LNCAP (cell line): ENCODE data around the gene GJA9.

Experiments
- TF ChIP-seq, protein P1 (sequence below): fragments of 450-650 bp; IDR thresholded peaks from 2 replicates; pipeline ENCODE4 v1.5.1; 2017; ENCODE audit warnings: mild to moderate bottlenecking

Gene GJA9

DNA sequence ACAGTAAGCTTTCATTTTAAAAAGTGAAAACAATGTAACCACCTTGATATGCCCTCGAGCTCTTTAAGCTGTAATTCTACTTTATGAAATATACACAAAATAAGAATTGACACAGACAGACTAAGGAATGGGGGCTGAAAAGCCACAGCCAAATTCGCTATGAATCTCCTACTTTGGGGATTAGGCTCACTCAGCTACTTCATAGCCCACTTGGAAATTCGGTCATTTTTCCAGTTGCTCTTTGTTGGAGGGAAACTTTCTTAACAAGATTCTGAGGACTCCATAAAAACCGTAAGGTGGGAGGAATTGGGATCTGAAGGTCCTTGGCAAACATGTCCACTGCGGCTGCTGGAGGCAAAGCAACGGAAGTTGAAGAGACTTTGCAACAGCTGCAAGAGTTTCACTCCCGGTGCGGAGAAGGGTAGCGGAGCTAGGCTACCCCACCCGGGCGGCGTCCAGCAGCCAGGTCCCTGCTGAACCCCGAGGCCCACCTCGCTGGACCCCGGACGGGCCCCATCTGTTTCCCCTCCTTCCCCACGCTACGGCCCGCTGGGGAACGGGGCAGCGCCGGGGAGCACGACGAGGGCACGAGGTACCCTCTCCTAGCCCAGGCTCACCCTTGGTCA, 8.9 kb downstream of the GJA9 start:
- TF ChIP-seq, protein P1, sequence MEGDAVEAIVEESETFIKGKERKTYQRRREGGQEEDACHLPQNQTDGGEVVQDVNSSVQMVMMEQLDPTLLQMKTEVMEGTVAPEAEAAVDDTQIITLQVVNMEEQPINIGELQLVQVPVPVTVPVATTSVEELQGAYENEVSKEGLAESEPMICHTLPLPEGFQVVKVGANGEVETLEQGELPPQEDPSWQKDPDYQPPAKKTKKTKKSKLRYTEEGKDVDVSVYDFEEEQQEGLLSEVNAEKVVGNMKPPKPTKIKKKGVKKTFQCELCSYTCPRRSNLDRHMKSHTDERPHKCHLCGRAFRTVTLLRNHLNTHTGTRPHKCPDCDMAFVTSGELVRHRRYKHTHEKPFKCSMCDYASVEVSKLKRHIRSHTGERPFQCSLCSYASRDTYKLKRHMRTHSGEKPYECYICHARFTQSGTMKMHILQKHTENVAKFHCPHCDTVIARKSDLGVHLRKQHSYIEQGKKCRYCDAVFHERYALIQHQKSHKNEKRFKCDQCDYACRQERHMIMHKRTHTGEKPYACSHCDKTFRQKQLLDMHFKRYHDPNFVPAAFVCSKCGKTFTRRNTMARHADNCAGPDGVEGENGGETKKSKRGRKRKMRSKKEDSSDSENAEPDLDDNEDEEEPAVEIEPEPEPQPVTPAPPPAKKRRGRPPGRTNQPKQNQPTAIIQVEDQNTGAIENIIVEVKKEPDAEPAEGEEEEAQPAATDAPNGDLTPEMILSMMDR, result no peak

DNA sequence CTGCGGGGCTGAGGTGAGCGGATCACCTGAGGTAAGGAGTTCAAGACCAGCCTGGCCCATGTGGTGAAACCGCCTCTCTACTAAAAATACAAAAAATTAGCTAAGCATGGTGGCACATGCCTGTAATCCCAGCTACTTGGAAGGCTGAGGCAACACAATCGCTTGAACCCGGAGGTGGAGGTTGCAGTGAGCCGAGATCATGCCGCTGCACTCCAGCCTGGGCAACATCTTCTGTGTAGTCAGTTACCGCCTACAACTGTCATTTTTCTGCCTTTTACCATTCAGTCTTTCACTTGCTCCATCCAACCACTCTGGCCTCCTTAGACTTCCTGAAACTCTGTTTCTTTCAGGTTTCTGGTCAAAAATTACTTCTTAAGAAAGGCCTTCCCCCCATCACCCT, 10.4 kb downstream of the GJA9 start:
- TF ChIP-seq, protein P1, result no peak

DNA sequence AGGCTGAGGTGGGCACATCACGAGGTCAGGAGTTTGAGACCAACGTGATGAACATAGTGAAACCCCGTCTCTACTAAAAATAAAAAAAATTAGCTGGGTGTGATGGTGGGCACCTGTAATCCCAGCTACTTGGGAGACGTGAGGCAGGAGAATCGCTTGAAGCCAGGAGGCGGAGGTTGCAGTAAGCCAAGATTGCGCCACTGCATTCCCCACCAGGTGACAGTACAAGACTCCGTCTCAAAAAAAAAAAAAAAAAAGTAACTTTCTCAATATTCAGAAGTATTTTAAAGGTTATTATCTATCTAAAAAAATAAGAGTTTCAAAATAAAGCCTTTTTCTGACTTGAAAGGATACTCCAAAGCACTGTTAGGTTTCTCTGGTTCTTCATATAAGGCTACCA, 14.2 kb downstream of the GJA9 start:
- TF ChIP-seq, protein P1, result no peak

DNA sequence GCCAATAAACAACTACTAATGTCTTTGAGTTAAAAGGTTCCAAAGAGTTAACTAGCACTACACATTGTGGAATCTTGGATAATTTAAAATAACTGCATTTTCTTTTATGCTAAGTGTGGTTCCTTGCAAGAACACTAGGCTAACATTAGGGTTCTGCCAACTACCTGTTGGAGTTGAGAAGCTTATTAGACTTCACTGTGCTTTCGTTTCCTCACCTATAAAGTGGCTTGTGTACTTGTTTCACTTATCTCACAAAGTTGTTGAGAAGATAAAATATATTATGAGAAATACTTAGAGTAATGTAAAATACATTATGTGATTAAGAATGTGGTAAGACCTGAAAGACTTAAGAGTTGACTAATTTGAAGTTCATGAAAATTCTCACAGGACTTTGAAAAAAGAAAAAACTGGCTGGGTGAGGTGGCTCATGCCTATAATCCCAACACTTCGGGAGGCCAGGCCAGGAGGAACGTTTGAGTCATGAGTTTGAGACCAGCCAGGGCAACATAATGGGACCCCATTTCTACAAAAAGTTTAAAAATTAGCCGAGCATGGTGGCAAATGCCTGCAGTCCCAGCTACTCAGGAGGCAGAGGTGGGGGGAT, 16.2 kb downstream of the GJA9 start:
- TF ChIP-seq, protein P1, result no peak

DNA sequence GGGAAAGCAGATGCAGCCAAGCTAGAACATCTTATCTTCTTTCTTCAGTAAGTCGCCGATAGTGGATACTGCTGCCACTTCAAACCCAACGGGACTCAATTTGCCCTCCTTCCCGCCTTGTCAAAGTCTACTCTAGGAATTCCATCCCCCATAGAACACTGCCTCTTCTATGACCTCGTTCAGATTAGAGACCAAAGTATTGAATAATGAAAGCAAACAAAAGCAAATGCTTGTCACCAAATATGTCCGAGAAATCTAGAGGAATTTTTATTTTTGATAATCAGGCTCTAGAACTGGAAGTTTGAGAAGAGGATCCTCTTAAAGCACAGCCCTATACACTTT, 21.0 kb downstream of the GJA9 start:
- TF ChIP-seq, protein P1, result no peak

DNA sequence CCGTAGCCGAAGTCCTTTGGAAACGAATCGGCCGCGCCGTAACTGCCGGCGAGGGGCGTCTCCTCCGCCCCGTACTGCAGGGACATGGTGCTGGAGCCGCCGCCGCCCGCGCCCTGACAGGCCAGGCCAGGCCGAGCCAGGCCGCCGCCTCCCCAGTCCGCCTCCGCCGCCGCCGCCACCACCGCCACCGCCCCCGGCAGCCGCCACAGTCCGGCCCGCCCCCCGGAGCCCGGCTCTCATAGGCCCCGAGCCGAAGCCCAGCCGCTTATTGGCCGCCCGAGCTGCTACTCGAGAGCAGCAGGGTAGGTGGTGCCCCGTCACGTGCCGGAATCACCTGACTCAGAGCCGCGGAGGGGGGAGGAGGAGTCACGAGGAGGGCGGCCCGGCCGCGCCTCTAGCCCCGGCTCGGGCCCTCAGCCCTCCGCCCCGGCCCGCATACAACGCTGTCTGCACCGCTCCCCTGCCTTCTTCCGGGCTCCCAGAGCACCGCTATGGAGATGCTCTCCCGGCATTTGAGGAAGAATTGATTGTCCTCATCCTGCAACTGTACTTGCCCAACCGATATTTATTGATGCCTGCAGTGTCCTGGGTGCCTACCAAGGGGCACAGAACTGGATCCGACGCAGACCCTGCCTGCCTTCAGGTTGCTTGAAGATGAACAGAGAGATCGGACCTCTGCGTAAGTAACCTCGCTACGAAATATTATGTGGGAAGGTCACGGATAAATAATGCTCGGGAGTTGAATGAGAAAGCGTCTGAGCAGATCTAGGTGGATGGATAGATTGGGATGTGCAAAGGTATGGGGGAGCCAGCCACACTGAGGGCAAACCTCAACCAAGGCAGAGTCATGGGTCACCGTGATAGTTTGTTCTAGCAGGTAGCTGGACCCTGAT, 21.6 kb downstream of the GJA9 start, which contains the start of gene RRAGC:
TSS of gene RRAGC (minus strand) at position 212 of the 893 bp plus-strand sequence. CDS start at position 86, 126 bp downstream.
- TF ChIP-seq, protein P1, result no peak

DNA sequence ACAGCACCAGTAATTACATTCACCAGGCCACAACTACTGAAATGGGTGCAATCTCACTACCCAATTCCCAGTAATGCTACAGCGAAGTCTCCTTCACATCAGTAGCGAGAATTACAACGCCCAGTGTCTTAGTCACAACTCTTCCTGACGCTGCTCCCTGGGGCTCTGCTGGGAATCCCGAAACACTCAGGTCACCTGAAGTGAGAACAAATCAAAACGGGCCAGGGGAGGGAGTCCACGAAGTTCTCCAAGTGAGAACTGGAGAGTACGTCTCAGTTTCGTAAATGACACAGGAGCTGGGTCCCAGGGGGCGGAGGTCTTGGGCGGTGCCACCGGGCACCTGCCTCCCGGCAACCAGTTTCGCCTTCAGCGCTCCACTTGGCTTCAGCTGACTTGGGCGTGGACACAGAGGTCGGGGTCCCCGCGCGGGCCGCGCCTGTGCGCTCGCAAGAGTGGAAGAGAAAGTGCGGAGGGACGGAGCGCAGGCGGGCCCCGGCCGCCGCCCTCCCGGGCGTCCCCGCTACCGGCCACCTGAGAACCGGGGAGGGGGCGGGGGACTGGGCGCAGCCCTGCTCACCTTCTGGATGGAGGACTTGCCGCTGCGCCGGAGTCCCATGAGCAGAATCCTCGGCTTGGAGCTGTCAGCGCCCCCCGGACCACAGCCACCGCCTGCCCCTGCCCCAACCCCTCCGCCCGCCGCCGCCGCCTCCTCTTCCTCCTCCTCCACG, 22.4 kb downstream of the GJA9 start:
- TF ChIP-seq, protein P1, result no peak
